ENCODE data around the gene RIN2. TPM values are rescaled to one million over a fixed set of nuclear protein-coding genes. Genes with fewer than 3 reads are reported as not detected.
A peak's percentile ranks its signal among the peaks of the same experiment; 100 is the strongest.

RIN2 gene
- total RNA-seq, 1 donor from 2014 or later = 57.5 TPM

DNA sequence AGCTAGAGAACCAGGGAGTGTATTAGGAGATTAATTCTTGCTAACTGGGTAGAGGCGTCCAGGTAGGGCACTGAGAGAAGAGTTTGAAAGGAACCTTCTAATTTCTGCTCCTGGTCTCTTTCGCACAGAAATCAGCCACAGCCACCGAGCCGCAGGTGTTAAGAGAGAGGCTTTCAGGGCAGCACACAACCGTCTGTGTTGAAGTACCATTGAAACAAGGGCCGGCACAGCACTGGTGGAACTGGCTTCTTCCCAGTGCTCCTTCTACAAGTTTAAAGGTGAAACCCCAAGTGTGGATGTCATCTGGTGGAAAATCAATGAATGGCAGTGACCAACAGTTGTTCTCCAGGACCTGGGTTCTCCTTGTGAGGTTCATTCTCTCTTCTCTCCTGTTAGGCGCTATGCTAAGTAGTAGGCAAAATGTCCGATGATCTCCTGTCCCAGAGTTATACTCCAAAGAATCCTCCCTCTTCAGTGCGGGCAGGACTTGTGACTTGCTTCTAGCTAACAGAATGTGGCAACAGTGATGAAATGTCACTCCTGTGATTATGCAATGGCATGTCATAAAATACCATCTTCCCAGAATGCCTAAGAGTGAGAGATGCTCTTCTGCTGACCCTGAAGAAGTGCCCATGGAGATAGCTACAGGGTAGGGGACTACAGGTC lies 15.0 kb upstream of the RIN2 start:
- Mint-ChIP-seq H3K4me1 (ENCODE audit: unreplicated experiment) (peaks cover 29% of the 10 kb centered on the region), H3K27ac (ENCODE audit: unreplicated experiment) (peak overlapping the region; percentile 57), H3K9me3 (ENCODE audit: unreplicated experiment) (peaks cover 4% of the 10 kb centered on the region), H3K36me3 (ENCODE audit: low read depth, unreplicated experiment) (peaks cover 4% of the 10 kb centered on the region), H3K27me3 (ENCODE audit: unreplicated experiment) (no peaks in the 10 kb centered on the region), H3K4me3 (ENCODE audit: unreplicated experiment) (no peak overlapping the region)
- no peak for DNase-seq (ENCODE audit: low spot score)
- TF ChIP-seq, protein P1, sequence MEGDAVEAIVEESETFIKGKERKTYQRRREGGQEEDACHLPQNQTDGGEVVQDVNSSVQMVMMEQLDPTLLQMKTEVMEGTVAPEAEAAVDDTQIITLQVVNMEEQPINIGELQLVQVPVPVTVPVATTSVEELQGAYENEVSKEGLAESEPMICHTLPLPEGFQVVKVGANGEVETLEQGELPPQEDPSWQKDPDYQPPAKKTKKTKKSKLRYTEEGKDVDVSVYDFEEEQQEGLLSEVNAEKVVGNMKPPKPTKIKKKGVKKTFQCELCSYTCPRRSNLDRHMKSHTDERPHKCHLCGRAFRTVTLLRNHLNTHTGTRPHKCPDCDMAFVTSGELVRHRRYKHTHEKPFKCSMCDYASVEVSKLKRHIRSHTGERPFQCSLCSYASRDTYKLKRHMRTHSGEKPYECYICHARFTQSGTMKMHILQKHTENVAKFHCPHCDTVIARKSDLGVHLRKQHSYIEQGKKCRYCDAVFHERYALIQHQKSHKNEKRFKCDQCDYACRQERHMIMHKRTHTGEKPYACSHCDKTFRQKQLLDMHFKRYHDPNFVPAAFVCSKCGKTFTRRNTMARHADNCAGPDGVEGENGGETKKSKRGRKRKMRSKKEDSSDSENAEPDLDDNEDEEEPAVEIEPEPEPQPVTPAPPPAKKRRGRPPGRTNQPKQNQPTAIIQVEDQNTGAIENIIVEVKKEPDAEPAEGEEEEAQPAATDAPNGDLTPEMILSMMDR (IDR thresholded peaks at IDR 0.05; ENCODE audit: unreplicated experiment) = no peak

DNA sequence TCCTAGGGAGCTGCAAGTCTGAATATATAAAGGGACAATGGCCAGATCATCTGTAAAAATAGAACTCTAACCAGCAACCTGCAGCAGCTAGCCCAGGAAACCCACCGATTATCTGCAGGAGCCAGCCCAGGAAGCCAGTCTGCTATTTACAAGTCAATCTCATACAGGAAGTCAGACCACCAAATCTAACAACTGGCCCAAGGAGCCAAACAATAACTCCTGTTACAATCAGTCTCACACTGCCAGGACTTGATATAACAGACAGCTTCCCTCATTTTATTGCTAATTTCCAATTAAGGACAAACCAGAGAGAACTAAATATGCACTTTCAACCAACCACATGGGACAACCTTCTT lies 14.4 kb upstream of the RIN2 start:
- peak overlapping the region; percentile 91 for H3K27ac Mint-ChIP-seq (ENCODE audit: unreplicated experiment)

DNA sequence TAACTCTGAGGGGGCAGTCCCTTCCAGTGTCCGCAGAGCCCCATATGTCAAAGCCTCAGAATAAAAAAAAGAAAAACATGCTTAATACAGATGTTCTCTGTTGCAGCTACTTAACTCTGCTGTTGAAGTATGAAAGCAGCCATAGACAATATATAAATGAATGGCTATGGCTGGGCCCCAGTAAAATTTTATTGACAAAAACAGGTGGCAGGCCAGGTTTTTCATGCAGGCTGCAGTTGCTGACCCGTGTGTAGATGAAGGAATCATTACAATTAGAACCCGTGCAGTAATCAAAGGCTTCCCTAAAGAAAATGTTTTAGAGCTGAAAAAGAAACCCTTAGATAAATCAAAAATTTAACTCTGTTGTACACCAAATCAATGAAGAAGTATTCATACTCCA lies 13.0 kb upstream of the RIN2 start:
- no peak overlapping the region for H3K4me3 Mint-ChIP-seq (ENCODE audit: unreplicated experiment)
- TF ChIP-seq, protein P1 (IDR thresholded peaks at IDR 0.05; ENCODE audit: unreplicated experiment) = no peak
- no peak for DNase-seq (ENCODE audit: low spot score)
- H3K27ac Mint-ChIP-seq (ENCODE audit: unreplicated experiment) = no peak overlapping the region
- H3K4me1 Mint-ChIP-seq (ENCODE audit: unreplicated experiment) = peaks cover 29% of the 10 kb centered on the region
- H3K27me3 Mint-ChIP-seq (ENCODE audit: unreplicated experiment) = no peaks in the 10 kb centered on the region
- H3K9me3 Mint-ChIP-seq (ENCODE audit: unreplicated experiment) = peaks cover 4% of the 10 kb centered on the region
- peaks cover 4% of the 10 kb centered on the region for H3K36me3 Mint-ChIP-seq (ENCODE audit: low read depth, unreplicated experiment)

More for the DNA sequence above, 14.4 kb upstream of the RIN2 start:
- H3K27me3 Mint-ChIP-seq (ENCODE audit: unreplicated experiment) = no peaks in the 10 kb centered on the region
- H3K9me3 Mint-ChIP-seq (ENCODE audit: unreplicated experiment) = peaks cover 4% of the 10 kb centered on the region
- peaks cover 4% of the 10 kb centered on the region for H3K36me3 Mint-ChIP-seq (ENCODE audit: low read depth, unreplicated experiment)
- no peak overlapping the region for H3K4me3 Mint-ChIP-seq (ENCODE audit: unreplicated experiment)
- TF ChIP-seq, protein P1 (IDR thresholded peaks at IDR 0.05; ENCODE audit: unreplicated experiment) = no peak
- peak; percentile 13 for DNase-seq (ENCODE audit: low spot score)
- H3K4me1 Mint-ChIP-seq (ENCODE audit: unreplicated experiment) = peaks cover 29% of the 10 kb centered on the region

DNA sequence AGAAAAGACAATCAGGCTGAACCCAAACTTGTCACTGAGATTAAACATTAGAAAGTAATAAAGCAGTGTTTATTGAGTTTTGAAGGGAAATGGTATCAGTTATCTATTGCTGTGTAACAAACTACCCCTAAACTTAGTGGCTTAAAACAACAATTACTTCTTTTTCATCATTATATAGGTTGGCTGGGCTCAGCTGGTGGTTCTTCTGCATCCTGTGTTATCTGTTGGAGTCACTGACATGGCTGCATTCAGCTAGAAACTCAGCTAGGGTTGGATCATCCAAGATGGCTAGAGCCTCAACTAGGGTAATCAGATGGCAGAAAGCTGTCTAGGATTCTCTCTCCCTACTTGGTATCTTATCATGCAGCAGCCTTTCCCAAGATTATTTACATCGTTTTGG lies 12.5 kb upstream of the RIN2 start:
- H3K27me3 Mint-ChIP-seq (ENCODE audit: unreplicated experiment) = no peaks in the 10 kb centered on the region
- DNase-seq (ENCODE audit: low spot score) = no peak
- peaks cover 4% of the 10 kb centered on the region for H3K9me3 Mint-ChIP-seq (ENCODE audit: unreplicated experiment)
- TF ChIP-seq, protein P1 (IDR thresholded peaks at IDR 0.05; ENCODE audit: unreplicated experiment) = no peak
- peaks cover 4% of the 10 kb centered on the region for H3K36me3 Mint-ChIP-seq (ENCODE audit: low read depth, unreplicated experiment)
- H3K4me3 Mint-ChIP-seq (ENCODE audit: unreplicated experiment) = no peak overlapping the region
- H3K4me1 Mint-ChIP-seq (ENCODE audit: unreplicated experiment) = peaks cover 29% of the 10 kb centered on the region
- H3K27ac Mint-ChIP-seq (ENCODE audit: unreplicated experiment) = no peak overlapping the region

DNA sequence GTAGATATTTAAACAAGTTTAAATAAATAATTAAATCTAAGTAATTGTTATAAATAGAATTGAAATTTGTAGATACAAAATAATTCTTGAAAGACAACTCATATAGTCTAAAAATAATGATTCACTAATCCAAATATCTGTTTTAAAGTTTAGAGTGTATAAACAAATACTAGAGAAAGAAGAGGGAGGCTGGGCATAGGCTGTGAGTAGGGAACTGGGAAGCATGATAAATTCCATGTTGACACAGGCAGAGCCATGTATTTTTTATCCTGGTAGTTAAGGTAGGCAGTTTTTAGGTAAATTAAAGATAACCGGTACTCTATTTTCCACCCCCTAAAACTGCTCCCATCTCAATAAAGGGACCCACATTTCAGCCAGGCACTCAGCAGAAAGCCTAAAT lies 11.7 kb upstream of the RIN2 start:
- TF ChIP-seq, protein P1 (IDR thresholded peaks at IDR 0.05; ENCODE audit: unreplicated experiment) = no peak
- no peak overlapping the region for H3K27ac Mint-ChIP-seq (ENCODE audit: unreplicated experiment)
- peaks cover 4% of the 10 kb centered on the region for H3K9me3 Mint-ChIP-seq (ENCODE audit: unreplicated experiment)
- H3K4me3 Mint-ChIP-seq (ENCODE audit: unreplicated experiment) = no peak overlapping the region
- H3K36me3 Mint-ChIP-seq (ENCODE audit: low read depth, unreplicated experiment) = peaks cover 4% of the 10 kb centered on the region
- DNase-seq (ENCODE audit: low spot score) = no peak
- H3K27me3 Mint-ChIP-seq (ENCODE audit: unreplicated experiment) = no peaks in the 10 kb centered on the region
- peaks cover 26% of the 10 kb centered on the region for H3K4me1 Mint-ChIP-seq (ENCODE audit: unreplicated experiment)
